CD8-positive, alpha-beta memory T cell (primary cell): ENCODE data around the gene FOXD2. TPM values are rescaled to one million over a fixed set of nuclear protein-coding genes. Genes with fewer than 3 reads are reported as not detected.

Experiments
- CTCF ChIA-PET: fragments of 350-600 bp; sonication (Branson Sonifier 250); formaldehyde crosslinking; loops from one replicate; lab custom pipeline; 2021; ENCODE audit warnings: antibody characterized with exemption; lab: Charles Lee
- POLR2A ChIA-PET: fragments of 350-600 bp; sonication (Branson Sonifier 250); formaldehyde crosslinking; loops from one replicate; lab custom pipeline; 2021; ENCODE audit warnings: antibody characterized with exemption; lab: Charles Lee
- DNase-seq, 5 donors: peaks; one replicate each; pipeline versions ENCODE4 v3.0.0 to v3.0.0-alpha.2; 2020 to 2022; ENCODE audit warnings: mixed read lengths in 1 of 5
- H3K27ac ChIP-seq: one replicate; pipeline ENCODE4 v1.7.0; 2013; ENCODE audit warnings: low read depth, mild to moderate bottlenecking, low read length, moderate library complexity
- H3K27me3 ChIP-seq: 2 replicates; pipeline ENCODE4 v1.7.0; 2013; ENCODE audit warnings: low read length, mild to moderate bottlenecking; ENCODE audit not compliant: insufficient read depth, poor library complexity, severe bottlenecking
- H3K36me3 ChIP-seq: 2 replicates; pipeline ENCODE4 v1.7.0; 2013; ENCODE audit warnings: mild to moderate bottlenecking, low read length, moderate library complexity; ENCODE audit not compliant: insufficient read depth
- H3K4me1 ChIP-seq: 2 replicates; pipeline ENCODE4 v1.7.0; 2013; ENCODE audit warnings: mild to moderate bottlenecking, low read length, moderate library complexity; ENCODE audit not compliant: insufficient read depth
- H3K4me3 ChIP-seq: 2 replicates; pipeline ENCODE4 v1.7.0; 2013; ENCODE audit warnings: mild to moderate bottlenecking, low read length
- H3K9me3 ChIP-seq: 2 replicates; pipeline ENCODE4 v1.7.0; 2013; ENCODE audit warnings: mild to moderate bottlenecking, low read length
- H3K27ac Mint-ChIP-seq, 8 donors: one replicate each; pipeline ENCODE4 v1.8.0; 2020 to 2021; ENCODE audit warnings: mixed read lengths in 8 of 8, mild to moderate bottlenecking in 6 of 8, inconsistent platforms in 3 of 8, moderate library complexity in 3 of 8
- H3K27me3 Mint-ChIP-seq, 2 donors: one replicate each; pipeline ENCODE4 v1.8.0; 2020 to 2021; ENCODE audit warnings: mixed read lengths in 2 of 2, mild to moderate bottlenecking in 1 of 2, moderate library complexity in 1 of 2
- H3K36me3 Mint-ChIP-seq, 3 donors: one replicate each; pipeline ENCODE4 v1.8.0; 2020 to 2021; ENCODE audit warnings: mixed read lengths in 3 of 3, inconsistent platforms in 1 of 3, mild to moderate bottlenecking in 1 of 3
- H3K4me1 Mint-ChIP-seq, 3 donors: one replicate each; pipeline ENCODE4 v1.8.0; 2020 to 2021; ENCODE audit warnings: mixed read lengths in 3 of 3, inconsistent platforms in 1 of 3, mild to moderate bottlenecking in 1 of 3
- H3K4me3 Mint-ChIP-seq, 7 donors: one replicate each; pipeline ENCODE4 v1.8.0; 2020 to 2021; ENCODE audit warnings: mixed read lengths in 7 of 7, mild to moderate bottlenecking in 6 of 7, moderate library complexity in 4 of 7, inconsistent platforms in 2 of 7
- H3K9me3 Mint-ChIP-seq, 5 donors: one replicate each; pipeline ENCODE4 v1.8.0; 2020 to 2022; ENCODE audit warnings: mixed read lengths in 5 of 5, mild to moderate bottlenecking in 3 of 5, moderate library complexity in 2 of 5, inconsistent platforms in 1 of 5
- polyA plus RNA-seq: library from polyadenylated mRNA; unstranded; fragments of 300-500 nt; fragmentation: Illumina TruSeq; gene quantifications from one replicate; pipeline ENCODE4 v1.2.3, GENCODE V29; 2021
- total RNA-seq, 2 experiments: library from RNA; stranded (reverse); gene quantifications; one replicate each; pipeline ENCODE4 v1.2.3, GENCODE V29; 2021

The FOXD2 gene
- total and polyA plus RNA-seq, 3 experiments from 2014 or later: 0.18 to 0.37 (median 0.22) TPM

- Mint-ChIP-seq H3K27ac (no peak overlapping the region), H3K4me1 (no peaks in the 10 kb centered on the region), H3K4me3 (no peak overlapping the region), H3K27me3 (peaks cover 15 to 29% of the 10 kb centered on the region in 2 donors), H3K9me3 (no peaks in the 10 kb centered on the region), H3K36me3 (no peaks in the 10 kb centered on the region)
- no peaks in the 10 kb centered on the region for H3K27me3 ChIP-seq
- no peaks in the 10 kb centered on the region for H3K9me3 ChIP-seq
- ChIA-PET POLR2A (no interaction called here), CTCF (no interaction called here)
- H3K36me3 ChIP-seq: no peaks in the 10 kb centered on the region
- H3K4me3 ChIP-seq: no peak overlapping the region
- H3K4me1 ChIP-seq: no peaks in the 10 kb centered on the region
- DNase-seq: no peak
- no peak overlapping the region for H3K27ac ChIP-seq
These were observed 40.2 kb downstream of the FOXD2 start for GRCh38 chr1:47478090-47478489.

- no peak overlapping the region for H3K4me3 Mint-ChIP-seq
- no peak for DNase-seq
- Histone ChIP-seq H3K36me3 (no peaks in the 10 kb centered on the region), H3K27me3 (peaks cover 4% of the 10 kb centered on the region), H3K4me1 (no peaks in the 10 kb centered on the region), H3K4me3 (no peak overlapping the region), H3K27ac (no peak overlapping the region), H3K9me3 (no peaks in the 10 kb centered on the region)
- ChIA-PET CTCF (no interaction called here), POLR2A (no interaction called here)
- no peaks in the 10 kb centered on the region for H3K9me3 Mint-ChIP-seq
- no peaks in the 10 kb centered on the region for H3K4me1 Mint-ChIP-seq
- no peaks in the 10 kb centered on the region for H3K36me3 Mint-ChIP-seq
- H3K27me3 Mint-ChIP-seq: peaks cover 15 to 26% of the 10 kb centered on the region in 2 donors
- H3K27ac Mint-ChIP-seq: no peak overlapping the region
These were observed 41.8 kb downstream of the FOXD2 start for GRCh38 chr1:47479664-47480063.

GRCh38 chr1:47481936-47482335, 44.1 kb downstream of the FOXD2 start:
- no peak for DNase-seq
- Mint-ChIP-seq H3K9me3 (peaks cover 0 to 2% (median 0%) of the 10 kb centered on the region in 5 donors), H3K27ac (no peak overlapping the region), H3K4me1 (no peaks in the 10 kb centered on the region), H3K4me3 (no peak overlapping the region), H3K36me3 (no peaks in the 10 kb centered on the region), H3K27me3 (peaks cover 13 to 30% of the 10 kb centered on the region in 2 donors)
- Histone ChIP-seq H3K9me3 (no peaks in the 10 kb centered on the region), H3K27ac (no peak overlapping the region), H3K27me3 (peaks cover 4% of the 10 kb centered on the region), H3K36me3 (no peaks in the 10 kb centered on the region), H3K4me1 (no peaks in the 10 kb centered on the region), H3K4me3 (no peak overlapping the region)
- ChIA-PET POLR2A (no interaction called here), CTCF (no interaction called here)

GRCh38 chr1:47482786-47483185, 44.9 kb downstream of the FOXD2 start:
- no peaks in the 10 kb centered on the region for H3K4me1 ChIP-seq
- ChIA-PET POLR2A (no interaction called here), CTCF (no interaction called here)
- peaks cover 13 to 30% of the 10 kb centered on the region in 2 donors for H3K27me3 Mint-ChIP-seq
- no peak overlapping the region for H3K4me3 Mint-ChIP-seq
- H3K27ac Mint-ChIP-seq: no peak overlapping the region
- no peak overlapping the region for H3K4me3 ChIP-seq
- no peaks in the 10 kb centered on the region for H3K36me3 Mint-ChIP-seq
- no peak for DNase-seq
- H3K27me3 ChIP-seq: peaks cover 4% of the 10 kb centered on the region
- no peak overlapping the region for H3K27ac ChIP-seq
- no peaks in the 10 kb centered on the region for H3K4me1 Mint-ChIP-seq
- H3K36me3 ChIP-seq: no peaks in the 10 kb centered on the region
- H3K9me3 Mint-ChIP-seq: peaks cover 0 to 2% (median 0%) of the 10 kb centered on the region in 5 donors
- no peaks in the 10 kb centered on the region for H3K9me3 ChIP-seq

- no peaks in the 10 kb centered on the region for H3K4me1 Mint-ChIP-seq
- no peak overlapping the region for H3K27ac ChIP-seq
- peaks cover 4% of the 10 kb centered on the region for H3K27me3 ChIP-seq
- peaks cover 0 to 2% (median 0%) of the 10 kb centered on the region in 5 donors for H3K9me3 Mint-ChIP-seq
- H3K36me3 Mint-ChIP-seq: no peaks in the 10 kb centered on the region
- peaks cover 13 to 24% of the 10 kb centered on the region in 2 donors for H3K27me3 Mint-ChIP-seq
- H3K9me3 ChIP-seq: no peaks in the 10 kb centered on the region
- H3K4me1 ChIP-seq: no peaks in the 10 kb centered on the region
- no peaks in the 10 kb centered on the region for H3K36me3 ChIP-seq
- ChIA-PET CTCF (no interaction called here), POLR2A (no interaction called here)
- no peak overlapping the region for H3K27ac Mint-ChIP-seq
- no peak overlapping the region for H3K4me3 Mint-ChIP-seq
- H3K4me3 ChIP-seq: no peak overlapping the region
- DNase-seq: no peak
These were observed 45.8 kb downstream of the FOXD2 start for GRCh38 chr1:47483651-47484050.

- Mint-ChIP-seq H3K36me3 (no peaks in the 10 kb centered on the region), H3K4me1 (no peaks in the 10 kb centered on the region), H3K27me3 (peaks cover 10 to 31% of the 10 kb centered on the region in 2 donors), H3K4me3 (no peak overlapping the region), H3K9me3 (peaks cover 0 to 2% (median 0%) of the 10 kb centered on the region in 5 donors), H3K27ac (no peak overlapping the region)
- ChIA-PET POLR2A (no interaction called here), CTCF (no interaction called here)
- no peak for DNase-seq
- H3K36me3 ChIP-seq: no peaks in the 10 kb centered on the region
- H3K27me3 ChIP-seq: peaks cover 4% of the 10 kb centered on the region
- H3K27ac ChIP-seq: no peak overlapping the region
- no peaks in the 10 kb centered on the region for H3K9me3 ChIP-seq
- H3K4me3 ChIP-seq: no peak overlapping the region
- no peaks in the 10 kb centered on the region for H3K4me1 ChIP-seq
These were observed 48.0 kb downstream of the FOXD2 start for GRCh38 chr1:47485817-47486216.

GRCh38 chr1:47487332-47487731, 49.5 kb downstream of the FOXD2 start:
- H3K9me3 ChIP-seq: no peaks in the 10 kb centered on the region
- no peaks in the 10 kb centered on the region for H3K4me1 Mint-ChIP-seq
- H3K36me3 Mint-ChIP-seq: no peaks in the 10 kb centered on the region
- H3K4me3 ChIP-seq: no peak overlapping the region
- DNase-seq: no peak
- ChIA-PET CTCF (interaction anchor here (1.3 kb wide), 1 partner anchor 14 kb away, joined by 3 read pairs; no protein-coding TSS in a partner anchor), POLR2A (no interaction called here)
- H3K27me3 Mint-ChIP-seq: peaks cover 9 to 31% of the 10 kb centered on the region in 2 donors
- no peak overlapping the region for H3K27ac Mint-ChIP-seq
- H3K9me3 Mint-ChIP-seq: peaks cover 0 to 2% (median 0%) of the 10 kb centered on the region in 5 donors
- no peaks in the 10 kb centered on the region for H3K4me1 ChIP-seq
- H3K36me3 ChIP-seq: no peaks in the 10 kb centered on the region
- H3K27me3 ChIP-seq: peaks cover 4% of the 10 kb centered on the region
- no peak overlapping the region for H3K4me3 Mint-ChIP-seq
- no peak overlapping the region for H3K27ac ChIP-seq

- Histone ChIP-seq H3K4me1 (no peaks in the 10 kb centered on the region), H3K9me3 (no peaks in the 10 kb centered on the region), H3K27ac (no peak overlapping the region), H3K27me3 (peaks cover 4% of the 10 kb centered on the region), H3K36me3 (no peaks in the 10 kb centered on the region), H3K4me3 (no peak overlapping the region)
- Mint-ChIP-seq H3K4me1 (no peaks in the 10 kb centered on the region), H3K4me3 (no peak overlapping the region), H3K9me3 (peaks cover 0 to 2% (median 0%) of the 10 kb centered on the region in 5 donors), H3K36me3 (no peaks in the 10 kb centered on the region), H3K27ac (no peak overlapping the region), H3K27me3 (peaks cover 8 to 31% of the 10 kb centered on the region in 2 donors)
- DNase-seq: no peak
- ChIA-PET POLR2A (no interaction called here), CTCF (interaction anchor here (1.0 to 1.3 kb wide), 2 partner anchors 13 to 309 kb away, joined by 3 read pairs; no protein-coding TSS in a partner anchor)
These were observed 50.1 kb downstream of the FOXD2 start for GRCh38 chr1:47487850-47488450.
